ENCODE results near the gene PNPLA3.
A peak's percentile ranks its signal among the peaks of the same experiment; 100 is the strongest.

Gene PNPLA3

DNA sequence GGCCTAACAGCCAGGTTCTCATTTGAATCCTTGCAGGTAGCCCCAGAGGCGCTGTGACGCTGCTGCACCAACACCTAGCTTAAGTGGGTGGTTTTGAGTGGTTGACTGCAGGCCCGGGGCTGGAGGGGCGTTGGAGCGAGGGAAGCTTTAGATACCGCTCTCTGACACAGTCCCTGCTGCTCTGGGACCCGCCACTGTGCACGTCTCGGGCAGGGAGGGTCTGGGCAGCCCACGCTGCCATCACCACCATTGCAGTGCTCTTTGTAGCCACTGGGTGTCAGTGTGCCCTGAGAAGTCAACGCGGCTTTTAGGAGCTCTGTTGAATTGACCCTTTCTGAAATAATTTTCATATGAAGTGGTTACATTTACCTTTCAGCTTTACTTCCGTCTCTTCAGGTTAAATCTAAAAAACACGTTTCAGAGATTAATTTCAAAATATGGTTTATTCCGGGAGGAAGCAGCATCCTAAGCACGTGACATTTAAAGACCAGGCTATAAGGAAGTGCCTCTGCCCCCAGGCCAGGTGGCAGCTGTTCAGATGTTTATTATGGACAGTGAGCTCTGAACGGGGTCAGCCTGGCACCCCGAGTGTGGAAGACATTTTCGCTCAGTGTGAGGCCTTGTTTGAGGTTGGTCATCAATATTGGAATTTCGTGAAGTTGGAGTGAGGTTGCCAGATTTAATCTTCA, 69.6 kb downstream of the PNPLA3 start:
- DNase-seq (ENCODE audit: low spot score) = peak; percentile 36

- DNase-seq (ENCODE audit: low spot score) = no peak
These were observed 70.4 kb downstream of the PNPLA3 start for GRCh38 chr22:43994006-43994405.

DNA sequence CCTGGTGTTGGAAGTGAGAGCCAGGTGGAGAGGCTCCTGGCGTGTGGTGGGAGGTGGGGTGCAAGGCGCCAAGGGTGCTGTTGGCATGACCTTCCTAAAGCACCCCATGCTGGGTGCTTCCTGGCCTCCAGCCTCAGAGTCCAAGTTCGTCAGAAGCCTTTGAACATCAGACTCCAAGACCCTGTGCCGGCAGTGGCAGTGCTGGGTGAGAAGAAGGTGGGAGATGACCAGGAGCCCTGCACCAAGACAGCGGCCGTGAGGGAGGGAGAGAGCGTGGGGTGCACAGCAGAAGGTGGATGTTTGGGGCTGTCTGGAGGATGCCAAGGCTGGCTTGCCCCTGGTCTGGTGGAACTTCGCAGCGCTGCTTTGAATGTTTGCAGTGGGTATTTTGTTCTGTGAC, 70.8 kb downstream of the PNPLA3 start:
- no peak for DNase-seq (ENCODE audit: low spot score)

- DNase-seq (ENCODE audit: low spot score) = no peak
These were observed 71.6 kb downstream of the PNPLA3 start for GRCh38 chr22:43995057-43995685.

DNA sequence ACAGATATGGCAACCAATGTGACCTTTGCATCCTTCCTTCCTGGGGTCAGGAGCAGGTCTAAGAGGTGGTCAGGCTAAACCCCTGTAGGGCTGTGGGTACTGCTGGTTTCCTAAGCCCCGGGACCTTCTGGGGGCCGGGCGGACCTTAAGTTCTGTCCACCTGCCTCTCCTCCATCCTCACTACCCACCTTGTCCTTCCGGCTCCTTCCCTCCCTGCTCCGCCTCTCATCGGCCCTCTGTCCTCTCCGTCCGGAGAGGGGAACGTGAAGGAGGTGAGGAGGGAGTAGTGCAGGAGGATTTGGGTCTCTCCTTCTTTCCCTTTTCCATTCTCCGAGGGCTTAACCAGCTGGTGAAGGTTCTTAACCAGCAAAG, 72.2 kb downstream of the PNPLA3 start:
- DNase-seq (ENCODE audit: low spot score) = no peak

DNA sequence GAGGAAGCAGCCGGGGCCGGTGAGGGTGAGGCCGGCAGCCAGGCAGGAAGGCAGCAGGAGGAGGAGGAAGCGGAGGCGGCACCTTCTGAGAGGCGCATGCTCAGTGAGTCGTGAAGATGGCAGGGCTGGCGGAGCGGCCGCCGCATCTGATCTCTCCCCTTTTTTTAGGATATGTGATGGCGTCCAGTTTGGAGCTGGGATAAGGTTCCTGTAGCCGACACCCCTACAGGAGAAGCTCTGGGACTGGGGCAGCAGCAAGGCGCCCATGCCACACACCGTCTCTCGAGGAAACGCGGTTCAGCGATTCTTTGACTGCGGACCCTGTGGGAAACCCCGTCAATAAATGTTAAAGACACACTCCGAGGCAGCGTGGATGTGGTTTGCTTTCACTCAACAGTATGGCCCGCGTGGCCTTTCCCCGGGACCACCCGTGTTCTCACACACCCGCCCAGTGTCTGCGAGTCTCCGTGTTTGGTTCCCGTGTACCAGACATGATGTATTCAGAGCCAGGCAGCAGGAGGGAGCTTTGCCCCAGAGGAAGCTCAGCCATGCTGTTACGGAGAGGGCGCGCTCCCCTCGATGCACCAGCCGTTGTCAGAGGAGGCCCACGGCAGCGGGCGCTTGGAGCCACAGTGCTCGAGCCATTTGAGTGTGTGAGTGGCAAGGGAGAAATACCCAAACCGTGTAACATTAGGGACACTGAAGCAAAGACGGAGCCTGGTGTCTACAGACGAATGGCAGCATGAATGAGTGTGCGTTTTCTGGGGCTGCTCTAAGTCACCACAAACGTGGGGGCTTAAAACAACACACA, 72.8 kb downstream of the PNPLA3 start:
- DNase-seq (ENCODE audit: low spot score) = no peak

- no peak for DNase-seq (ENCODE audit: low spot score)
These were observed 73.3 kb downstream of the PNPLA3 start for GRCh38 chr22:43996981-43997265.
